H1 (cell line): Measurements from ENCODE around the gene DNAJA1. TPM values are rescaled to one million over a fixed set of nuclear protein-coding genes. Genes with fewer than 3 reads are reported as not detected.

Experiments used
- CTCF ChIA-PET: fragments of 300-600 bp; sonication (Branson Sonifier 250); formaldehyde crosslinking; loops from one replicate; lab custom pipeline; 2021; ENCODE audit not compliant: partially characterized antibody; lab: Charles Lee
- POLR2A ChIA-PET: fragments of 300-600 bp; sonication (Branson Sonifier 250); formaldehyde crosslinking; loops from one replicate; lab custom pipeline; 2021; ENCODE audit warnings: inconsistent platforms; ENCODE audit not compliant: partially characterized antibody; lab: Charles Lee
- DNase-seq, 2 experiments: peaks; one replicate each; pipeline versions ENCODE4 v3.0.0 to v3.0.0-alpha.2; 2010 to 2022; ENCODE audit warnings: low spot score in 2 of 2, low read depth in 1 of 2, mixed read lengths in 1 of 2
- FAIRE-seq: peaks from 2 replicates; lab custom pipeline; 2011; peaks lifted over from hg19 to GRCh38; lab: Jason Lieb, UNC
- H2AFZ ChIP-seq: 2 replicates; pipeline ENCODE4 v1.8.1; 2012; ENCODE audit warnings: low read length, inconsistent platforms
- H2AK5ac ChIP-seq: 2 replicates; pipeline ENCODE4 v1.6.1; 2013; ENCODE audit warnings: low read depth, low read length
- H2BK120ac ChIP-seq: replicated peaks from 2 replicates; pipeline ENCODE3; 2013; ENCODE audit warnings: low read depth, low read length, inconsistent platforms
- H2BK12ac ChIP-seq: 2 replicates; pipeline ENCODE4 v1.6.1; 2013; ENCODE audit warnings: low read depth, low read length
- H2BK15ac ChIP-seq: 2 replicates; pipeline ENCODE4 v1.6.1; 2013; ENCODE audit warnings: low read length
- H2BK20ac ChIP-seq: 2 replicates; pipeline ENCODE4 v1.6.1; 2013; ENCODE audit warnings: low read length
- H2BK5ac ChIP-seq: 2 replicates; pipeline ENCODE4 v1.6.1; 2013; ENCODE audit warnings: low read depth, low read length
- H3K14ac ChIP-seq: 2 replicates; pipeline ENCODE4 v1.6.1; 2013; ENCODE audit warnings: inconsistent platforms; ENCODE audit not compliant: insufficient read length
- H3K18ac ChIP-seq: 2 replicates; pipeline ENCODE4 v1.6.1; 2013; ENCODE audit warnings: low read length; ENCODE audit errors: extremely low read depth
- H3K23ac ChIP-seq: 2 replicates; pipeline ENCODE4 v1.6.1; 2013; ENCODE audit warnings: inconsistent platforms; ENCODE audit not compliant: insufficient read length
- H3K23me2 ChIP-seq: 2 replicates; pipeline ENCODE4 v1.6.1; 2013; ENCODE audit warnings: low read depth, low read length
- H3K27ac ChIP-seq: 2 replicates; pipeline ENCODE4 v1.6.1; 2011; ENCODE audit warnings: low read depth, low read length, inconsistent platforms
- H3K27me3 ChIP-seq, 4 experiments: replicated peaks in 1 of 4; 1 replicate in 1 of 4; 2 replicates in 3 of 4; pipeline versions ENCODE4 v1.6.1 to v1.8.1; 2011 to 2013; ENCODE audit warnings: low read length in 3 of 4, mild to moderate bottlenecking in 3 of 4, inconsistent platforms in 2 of 4, mixed read lengths in 2 of 4, moderate library complexity in 1 of 4; ENCODE audit not compliant: control insufficient read depth in 3 of 4, insufficient read depth in 3 of 4; ENCODE audit errors: extremely low read depth in 1 of 4
- H3K36me3 ChIP-seq, 4 experiments: 2 replicates each; pipeline versions ENCODE4 v1.6.1 to v1.8.1; 2011 to 2013; ENCODE audit warnings: mild to moderate bottlenecking in 4 of 4, low read length in 3 of 4, moderate library complexity in 2 of 4, control low read depth in 1 of 4, inconsistent platforms in 1 of 4; ENCODE audit not compliant: insufficient read depth in 4 of 4, control insufficient read depth in 2 of 4
- H3K4ac ChIP-seq: replicated peaks from 2 replicates; pipeline ENCODE3; 2013; ENCODE audit warnings: low read length, low read depth, mixed read lengths, inconsistent platforms; ENCODE audit not compliant: insufficient read length
- H3K4me1 ChIP-seq, 4 experiments: replicated peaks in 1 of 4; 1 replicate in 1 of 4; 2 replicates in 3 of 4; pipeline versions ENCODE4 v1.6.1 to v1.8.1; 2011 to 2013; ENCODE audit warnings: low read length in 3 of 4, inconsistent platforms in 2 of 4, mixed read lengths in 1 of 4; ENCODE audit not compliant: insufficient read depth in 4 of 4, control insufficient read depth in 3 of 4
- H3K4me2 ChIP-seq, 2 experiments: 2 replicates each; pipeline versions ENCODE4 v1.6.1 to v1.8.1; 2011 to 2013; ENCODE audit warnings: low read depth in 2 of 2, low read length in 2 of 2, control low read depth in 1 of 2, inconsistent platforms in 1 of 2, mild to moderate bottlenecking in 1 of 2; ENCODE audit not compliant: insufficient read depth in 1 of 2
- H3K4me3 ChIP-seq, 4 experiments: fragments of 200-600, 300-600 bp in 1 of 4; sonication (generic), shearing (Covaris generic), sonication (Bioruptor Twin) in 1 of 4; 2 replicates each; pipeline versions ENCODE4 v1.5.1 to v1.8.1; 2011 to 2016; ENCODE audit warnings: low read length in 4 of 4, low read depth in 3 of 4, control low read depth in 2 of 4, inconsistent platforms in 2 of 4, mild to moderate bottlenecking in 2 of 4, mixed read lengths in 1 of 4, moderate library complexity in 1 of 4; ENCODE audit not compliant: insufficient read depth in 2 of 4; ENCODE audit errors: extremely low read depth in 1 of 4
- H3K56ac ChIP-seq: replicated peaks from 2 replicates; pipeline ENCODE3; 2013; ENCODE audit warnings: low read depth, mild to moderate bottlenecking, mixed read lengths, low read length, inconsistent platforms; ENCODE audit not compliant: insufficient read length
- H3K79me1 ChIP-seq: 2 replicates; pipeline ENCODE4 v1.6.1; 2013; ENCODE audit warnings: low read depth, low read length, control low read depth
- H3K79me2 ChIP-seq, 2 experiments: 2 replicates each; pipeline versions ENCODE4 v1.6.1 to v1.8.1; 2012 to 2013; ENCODE audit warnings: low read length in 2 of 2, mild to moderate bottlenecking in 2 of 2, inconsistent platforms in 1 of 2; ENCODE audit not compliant: insufficient read depth in 2 of 2, control insufficient read depth in 1 of 2
- H3K9ac ChIP-seq, 4 experiments: replicated peaks in 1 of 4; 1 replicate in 1 of 4; 2 replicates in 3 of 4; pipeline versions ENCODE4 v1.6.1 to v1.8.1; 2011 to 2013; ENCODE audit warnings: low read depth in 3 of 4, low read length in 3 of 4, control low read depth in 2 of 4, mild to moderate bottlenecking in 2 of 4, moderate library complexity in 2 of 4, inconsistent platforms in 1 of 4; ENCODE audit errors: extremely low read depth in 1 of 4
- H3K9me3 ChIP-seq, 2 experiments: 2 replicates each; pipeline versions ENCODE4 v1.6.1 to v1.8.1; 2012 to 2013; ENCODE audit warnings: mild to moderate bottlenecking in 2 of 2, moderate library complexity in 2 of 2, control low read depth in 1 of 2, inconsistent platforms in 1 of 2, low read depth in 1 of 2, low read length in 1 of 2, mixed read lengths in 1 of 2; ENCODE audit not compliant: insufficient read depth in 2 of 2
- H4K20me1 ChIP-seq, 2 experiments: replicated peaks in 1 of 2; 2 replicates each; pipeline versions ENCODE3 to v1.8.1; 2011 to 2013; ENCODE audit warnings: inconsistent platforms in 2 of 2, low read length in 2 of 2, mild to moderate bottlenecking in 1 of 2; ENCODE audit not compliant: insufficient read depth in 2 of 2, control insufficient read depth in 1 of 2
- H4K5ac ChIP-seq: 2 replicates; pipeline ENCODE4 v1.6.1; 2013; ENCODE audit warnings: low read length, low read depth, mixed read lengths, inconsistent platforms; ENCODE audit not compliant: insufficient read length
- H4K8ac ChIP-seq: 2 replicates; pipeline ENCODE4 v1.8.0; 2013; ENCODE audit warnings: mild to moderate bottlenecking, moderate library complexity, low read length, inconsistent platforms; ENCODE audit not compliant: insufficient read depth; ENCODE audit errors: extremely low read depth
- H4K91ac ChIP-seq: replicated peaks from 2 replicates; pipeline ENCODE3; 2013; ENCODE audit warnings: low read length, mixed read lengths, inconsistent platforms; ENCODE audit not compliant: insufficient read length
- ASH2L ChIP-seq: fragments of 200-600, 300-600 bp; sonication (generic); IDR thresholded peaks from one replicate; pipeline ENCODE4 v1.7.1; 2017; ENCODE audit warnings: low read length
- CEBPB ChIP-seq: IDR thresholded peaks from 2 replicates; pipeline ENCODE4 v1.6.1; 2012; ENCODE audit warnings: low read depth, low read length
- CHD1 ChIP-seq: IDR thresholded peaks from 2 replicates; pipeline ENCODE4 v1.6.1; 2012; ENCODE audit warnings: low read depth, low read length, improper control_type of control experiment
- CREB1 ChIP-seq: IDR thresholded peaks from 2 replicates; pipeline ENCODE4 v1.6.1; 2012; ENCODE audit warnings: inconsistent platforms
- EGR1 ChIP-seq: IDR thresholded peaks from 2 replicates; pipeline ENCODE4 v1.6.1; 2011; ENCODE audit warnings: low read depth, low read length, borderline replicate concordance
- EZH2 ChIP-seq: fragments of 200-600 bp; sonication (generic); IDR thresholded peaks from 2 replicates; pipeline ENCODE4 v1.7.1; 2012; ENCODE audit warnings: low read depth, mild to moderate bottlenecking, moderate library complexity, low read length, inconsistent platforms; ENCODE audit not compliant: severe bottlenecking
- KDM5A ChIP-seq: fragments of 200-600 bp; IDR thresholded peaks from 2 replicates; pipeline ENCODE4 v1.7.1; 2012; ENCODE audit warnings: mild to moderate bottlenecking, low read length, inconsistent platforms, mixed read lengths
- RFX5 ChIP-seq: IDR thresholded peaks from 2 replicates; pipeline ENCODE4 v1.6.1; 2011; ENCODE audit warnings: low read depth, low read length, improper control_type of control experiment, borderline replicate concordance
- SAP30 ChIP-seq: fragments of 300-600 bp; sonication (generic); IDR thresholded peaks from 2 replicates; pipeline ENCODE4 v1.7.1; 2012; ENCODE audit warnings: low read length, moderate library complexity, mild to moderate bottlenecking, inconsistent platforms; ENCODE audit not compliant: insufficient read depth, insufficient replicate concordance
- SP2 ChIP-seq: IDR thresholded peaks from 2 replicates; pipeline ENCODE4 v1.6.1; 2012; ENCODE audit warnings: mild to moderate bottlenecking, low read length, inconsistent platforms
- SRF ChIP-seq: IDR thresholded peaks from 2 replicates; pipeline ENCODE4 v1.6.1; 2011; ENCODE audit warnings: mild to moderate bottlenecking, low read depth, low read length, moderate library complexity
- WGBS, 2 experiments: shearing (Covaris generic) in 1 of 2; methylation state at CpG; one replicate each; pipeline versions ENCODE4 v1.1.6 to v1.1.7; 2013 to 2015; ENCODE audit warnings: low lambda C conversion rate in 2 of 2, mixed read lengths in 2 of 2, inconsistent platforms in 1 of 2, low coverage in 1 of 2, missing lambda C conversion rate in 1 of 2; ENCODE audit not compliant: insufficient replicate concordance in 2 of 2, insufficient coverage in 1 of 2, insufficient read length in 1 of 2; ENCODE audit errors: extremely low coverage in 1 of 2, missing lambda C conversion rate in 1 of 2; 5-methylcytosine and 5-hydroxymethylcytosine counted together
- polyA plus RNA-seq, 7 experiments: library from polyadenylated mRNA; depleted of rRNA in 3 of 7; stranded (reverse) in 5 of 7; unstranded in 2 of 7; fragments of >200 nt in 5 of 7; fragments of 200-250 nt in 2 of 7; gene quantifications; 1 replicate in 5 of 7; 2 replicates in 1 of 7; 4 replicates in 1 of 7; pipeline versions ENCODE4 v1.2.1 to v1.2.3, GENCODE V29; 2011 to 2013; ENCODE audit warnings: missing spikeins in 2 of 7, mixed read lengths in 2 of 7
- total RNA-seq: library from RNA; stranded (reverse); fragmentation: NEBNext Ultra II Directional; extraction: Animal tissue kit (Norgen Biotek cat#: 25700); gene quantifications from 2 replicates; pipeline ENCODE4 v1.2.1, GENCODE V29; 2021
- TF ChIP-seq, protein P1 (sequence below): IDR thresholded peaks from 2 replicates; pipeline ENCODE4 v1.6.1; 2011; ENCODE audit warnings: low read depth, mild to moderate bottlenecking, low read length; ENCODE audit not compliant: insufficient read depth

Gene DNAJA1
- total and polyA plus RNA-seq, 2 of the 8 experiments (the other 6 are each of a cell fraction or from before 2014, with no cell fraction given) = 54.4 to 159 TPM

DNA sequence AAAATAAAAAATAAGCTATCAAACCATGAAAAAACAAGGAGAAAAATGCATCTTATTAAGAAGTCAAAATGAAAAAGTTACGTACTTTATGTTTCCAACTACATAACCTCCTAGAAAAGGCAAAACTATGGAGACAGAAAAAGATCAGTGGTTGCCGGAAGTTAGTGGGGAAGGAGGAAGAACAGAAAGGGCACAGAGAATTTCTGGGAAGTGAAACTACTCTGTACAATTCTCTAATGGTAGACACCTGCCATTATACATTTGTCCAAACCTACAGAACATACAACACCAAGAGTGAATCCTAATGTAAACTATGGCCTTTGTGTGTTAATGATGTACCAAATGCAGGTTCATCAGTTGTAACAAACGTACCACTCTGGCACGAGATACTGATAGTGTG is 26.1 kb downstream of the DNAJA1 start:
- Histone ChIP-seq H4K8ac (no peak overlapping the region), H2AFZ (no peak overlapping the region), H2AK5ac (no peak overlapping the region), H2BK120ac (no peak overlapping the region), H3K14ac (no peak overlapping the region), H3K23ac (no peak overlapping the region), H3K27ac (no peak overlapping the region), H3K4ac (no peak overlapping the region), H3K18ac (no peak overlapping the region), H3K4me2 (no peak overlapping the region), H4K91ac (no peak overlapping the region), H2BK15ac (no peak overlapping the region), H2BK20ac (no peak overlapping the region), H3K56ac (no peak overlapping the region), H3K4me3 (no peak overlapping the region), H2BK12ac (no peak overlapping the region), H3K9me3 (no peaks in the 10 kb centered on the region), H3K36me3 (peaks cover 4 to 51% (median 31%) of the 10 kb centered on the region in 4 experiments), H4K20me1 (peaks cover 0 to 6% of the 10 kb centered on the region in 2 experiments), H4K5ac (no peak overlapping the region), H3K79me2 (no peaks in the 10 kb centered on the region), H3K9ac (no peak overlapping the region), H3K79me1 (no peaks in the 10 kb centered on the region), H2BK5ac (no peak overlapping the region), H3K27me3 (no peaks in the 10 kb centered on the region), H3K23me2 (no peaks in the 10 kb centered on the region), H3K4me1 (no peaks in the 10 kb centered on the region)
- FAIRE-seq = no peak
- 90% methylated on average over 4 of the region's 4 CpGs; no CpG with 5 or more reads in 1 of the 2 experiments for WGBS, 2 experiments
- CTCF ChIA-PET = no interaction called here
- no peak for DNase-seq
- POLR2A ChIA-PET = interaction anchor here (1.7 kb wide), 1 partner anchor 22 kb away, joined by 4 read pairs; no protein-coding TSS in a partner anchor
- TF ChIP-seq, protein P1, sequence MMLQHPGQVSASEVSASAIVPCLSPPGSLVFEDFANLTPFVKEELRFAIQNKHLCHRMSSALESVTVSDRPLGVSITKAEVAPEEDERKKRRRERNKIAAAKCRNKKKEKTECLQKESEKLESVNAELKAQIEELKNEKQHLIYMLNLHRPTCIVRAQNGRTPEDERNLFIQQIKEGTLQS = no peak
- TF ChIP-seq KDM5A (no peak), EGR1 (no peak), SRF (no peak), RFX5 (no peak), CREB1 (no peak), SAP30 (no peak), CHD1 (no peak), SP2 (no peak), ASH2L (no peak), EZH2 (no peak), CEBPB (no peak)
